Measurements from ENCODE around the gene BDH1.

BDH1 gene

GRCh38 chr3:197547306-197548011 is 8.3 kb downstream of the BDH1 start:
- no peak for DNase-seq

DNA sequence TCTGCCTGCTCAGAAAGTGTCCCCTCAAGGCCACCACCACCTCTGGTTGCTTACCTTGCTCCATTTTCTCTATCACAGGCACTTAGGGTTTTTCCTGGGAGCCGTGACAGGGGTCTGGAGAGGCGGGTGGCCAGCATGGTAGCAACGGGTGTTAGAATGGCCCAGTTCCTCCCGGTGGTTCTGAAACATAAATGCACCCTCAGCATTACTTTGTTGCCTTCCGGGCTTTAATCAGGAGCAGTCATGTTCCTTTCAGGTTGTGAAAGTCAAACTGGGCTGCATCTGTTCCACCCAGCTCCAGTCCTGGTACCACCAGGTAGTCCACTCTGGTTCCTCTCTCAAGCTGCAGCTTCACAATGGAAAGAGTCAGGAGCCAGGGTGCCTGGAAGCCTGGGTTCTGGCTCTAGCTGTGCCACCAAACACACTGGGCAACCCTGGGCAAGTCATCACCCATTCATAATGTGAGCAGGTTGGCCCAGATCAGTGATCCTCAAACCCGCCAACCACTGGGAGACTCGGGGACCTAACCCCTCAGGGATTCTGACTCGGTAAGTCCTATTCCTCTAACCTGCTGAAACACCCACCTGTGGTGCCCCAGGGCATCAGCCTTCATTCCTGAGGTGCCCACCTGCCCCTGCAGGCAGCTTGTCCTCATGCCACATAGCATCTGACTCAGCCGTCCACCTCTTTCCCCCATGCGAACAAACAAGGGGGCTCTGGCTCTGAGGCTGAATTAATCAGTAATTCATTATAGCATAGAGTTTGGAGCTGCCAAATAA is 9.3 kb downstream of the BDH1 start:
- DNase-seq: no peak

DNA sequence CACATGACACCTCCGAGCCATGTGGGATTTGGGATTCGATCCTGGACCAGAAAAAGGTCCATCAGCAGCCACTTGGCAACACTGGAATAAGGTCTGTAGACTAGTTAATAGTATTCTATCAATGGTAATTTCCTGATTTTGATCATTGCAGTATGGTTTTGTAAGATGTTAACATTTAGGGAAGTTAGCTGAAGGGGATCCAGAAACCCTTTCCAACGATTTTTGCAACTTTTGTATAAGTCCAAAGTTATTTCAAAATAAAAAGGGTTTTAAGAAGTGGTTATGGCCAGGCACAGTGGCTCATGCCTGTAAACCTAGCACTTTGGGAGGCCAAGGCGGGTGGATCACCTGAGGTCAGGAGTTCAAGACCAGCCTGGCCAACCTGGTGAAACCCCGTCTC is 10.2 kb downstream of the BDH1 start:
- no peak for DNase-seq

DNA sequence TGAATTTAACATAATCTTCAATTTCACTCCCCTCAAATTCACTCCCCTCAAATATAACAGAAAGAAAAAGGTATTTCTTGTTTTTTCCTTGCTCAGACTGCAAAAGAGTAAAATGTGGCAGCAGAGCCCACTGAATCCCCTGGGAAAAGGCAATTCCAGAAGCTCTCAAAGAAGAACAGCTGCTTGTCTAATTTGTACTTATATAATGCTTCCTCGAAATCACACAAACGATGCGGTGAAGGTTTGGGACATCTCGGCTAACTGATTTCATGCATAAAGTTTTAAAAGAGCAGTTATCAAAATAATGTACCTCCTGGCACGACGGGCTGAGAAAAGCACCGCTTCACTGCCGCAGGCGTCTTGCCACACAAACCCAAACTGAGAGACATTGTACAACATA is 10.7 kb downstream of the BDH1 start:
- no peak for DNase-seq

GRCh38 chr3:197542741-197543454 is 12.9 kb downstream of the BDH1 start:
- DNase-seq: no peak

- no peak for DNase-seq
These were observed 13.8 kb downstream of the BDH1 start for GRCh38 chr3:197541756-197542539.

DNA sequence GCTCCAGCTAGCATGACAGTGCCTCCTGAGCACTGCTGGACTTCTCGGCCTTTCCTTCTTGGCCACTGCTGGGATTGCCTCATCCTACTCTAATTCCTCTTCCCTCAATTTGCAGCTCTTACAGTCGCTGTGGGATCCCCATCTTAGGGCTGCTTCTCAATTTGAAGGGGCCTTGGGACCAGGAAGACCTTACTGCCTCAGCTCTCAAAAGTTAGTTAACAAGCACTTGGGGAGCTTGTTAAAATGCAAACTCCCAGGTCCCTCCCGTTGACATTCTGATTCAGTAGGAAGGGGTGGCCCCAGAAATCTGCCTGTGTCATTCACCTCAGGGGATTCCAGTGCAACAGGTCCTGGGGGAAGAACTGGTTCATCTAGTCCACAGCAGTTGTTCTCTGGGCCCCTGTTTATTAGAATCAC is 14.8 kb downstream of the BDH1 start:
- DNase-seq: no peak

DNA sequence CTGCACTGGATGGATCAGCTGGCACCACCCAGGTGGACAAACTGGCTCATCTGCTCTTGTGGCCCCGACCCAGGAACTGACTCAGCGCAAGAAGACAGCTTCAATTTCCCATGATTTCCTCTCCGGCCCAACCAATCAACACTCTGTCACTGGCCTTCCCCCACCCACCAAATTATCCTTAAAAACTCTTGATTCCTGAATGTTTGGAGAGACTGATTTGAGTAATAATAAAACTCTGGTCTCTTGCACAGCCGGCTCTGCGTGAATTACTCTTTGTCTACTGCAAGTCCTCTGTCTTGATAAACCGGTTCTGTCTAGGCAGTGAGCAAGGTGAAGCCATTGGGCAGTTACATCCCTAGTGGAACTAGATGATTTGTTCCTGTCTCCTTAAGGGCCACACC is 16.1 kb downstream of the BDH1 start:
- DNase-seq: no peak

GRCh38 chr3:197533927-197534725 is 21.6 kb downstream of the BDH1 start:
- DNase-seq: no peak

- no peak for DNase-seq
These were observed 22.4 kb downstream of the BDH1 start for GRCh38 chr3:197533396-197533795.

DNA sequence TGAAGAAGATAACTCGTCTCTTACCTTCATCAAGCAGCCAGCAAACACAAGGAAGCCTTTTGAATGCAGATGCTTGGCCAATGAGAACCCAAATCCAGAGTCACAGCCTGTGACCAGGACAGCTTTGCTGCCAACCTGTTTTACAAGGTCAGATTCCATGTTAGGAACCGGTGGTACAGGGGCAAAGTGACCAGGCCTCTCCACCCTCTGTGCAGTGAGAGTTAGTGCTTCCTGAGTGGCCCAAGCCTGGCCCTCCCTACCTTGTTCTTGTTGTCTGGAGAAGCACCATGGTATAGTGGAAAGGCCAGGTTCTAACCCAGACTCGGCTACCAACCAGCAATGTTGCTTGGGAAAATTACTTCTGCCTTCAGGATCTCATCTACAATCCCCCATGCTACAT is 23.4 kb downstream of the BDH1 start:
- no peak for DNase-seq

- no peak for DNase-seq
These were observed 27.6 kb downstream of the BDH1 start for GRCh38 chr3:197528190-197528589.

GRCh38 chr3:197527569-197527968 is 28.2 kb downstream of the BDH1 start:
- no peak for DNase-seq

- DNase-seq: no peak
These were observed 30.1 kb downstream of the BDH1 start for GRCh38 chr3:197525706-197526105.

GRCh38 chr3:197524128-197524527 is 31.6 kb downstream of the BDH1 start:
- DNase-seq: no peak

GRCh38 chr3:197523526-197523925 is 32.2 kb downstream of the BDH1 start:
- DNase-seq: no peak

GRCh38 chr3:197522881-197523441 is 32.8 kb downstream of the BDH1 start:
- no peak for DNase-seq

GRCh38 chr3:197522183-197522715 is 33.5 kb downstream of the BDH1 start:
- no peak for DNase-seq

DNA sequence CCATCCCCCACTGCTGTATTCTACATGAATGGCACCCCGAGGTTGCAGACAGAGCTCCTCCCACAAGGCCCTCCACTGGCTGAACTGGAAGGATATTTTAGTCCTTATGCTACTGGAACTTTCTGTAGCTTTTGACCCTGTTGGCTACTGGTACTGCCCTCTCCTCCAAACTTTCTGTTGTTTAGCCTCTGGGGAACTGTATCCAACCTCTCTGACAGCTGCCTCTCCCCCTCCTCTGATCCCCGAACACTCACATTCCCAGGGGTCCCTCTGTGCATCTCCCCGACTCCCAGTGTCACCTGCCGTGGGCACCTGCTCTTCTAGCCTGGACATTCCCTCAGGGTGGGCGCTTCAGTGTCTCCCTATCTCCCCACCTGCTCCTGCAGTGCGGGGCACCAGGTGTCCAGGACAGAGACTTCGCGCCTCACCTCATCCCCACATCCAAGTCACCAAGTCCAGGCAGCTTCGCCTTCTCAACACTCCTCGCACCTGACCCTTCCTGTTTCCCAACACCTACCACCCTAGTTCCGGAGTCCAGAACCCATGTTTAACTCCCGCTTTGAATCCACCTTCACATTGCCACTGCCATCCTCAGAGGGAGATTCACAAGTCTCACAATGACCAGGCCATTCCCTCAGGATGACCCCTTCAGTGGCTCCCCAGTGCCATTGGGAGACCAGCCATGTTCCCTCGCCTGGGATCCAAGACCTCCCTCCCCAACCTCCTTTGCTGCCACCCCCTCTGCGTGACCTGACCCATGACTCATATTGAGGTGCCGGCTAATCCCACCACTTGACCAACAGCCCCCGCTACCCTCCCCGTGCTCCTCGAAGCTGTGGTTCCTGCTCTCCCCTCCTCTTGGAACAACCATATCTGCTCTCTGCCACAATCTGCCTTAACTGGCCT is 34.2 kb downstream of the BDH1 start:
- DNase-seq: no peak

Measured in CD4-positive, alpha-beta T cell treated with Interleukin-17A for 4 hours (primary cell).